ENCODE measurements around the gene PRCP.

Gene PRCP

GRCh38 chr11:82826526-82826925, 73.7 kb downstream of the PRCP start:
- no peaks in the 10 kb centered on the region for H3K27me3 ChIP-seq (replicated peaks in 2 of 5; ENCODE audit: control insufficient read depth in 4 of 5, insufficient read depth in 5 of 5, low read length in 4 of 5)
- DNase-seq, result no peak
- no peaks in the 10 kb centered on the region for H3K4me1 ChIP-seq (ENCODE audit: control extremely low read depth in 1 of 4, control insufficient read depth in 4 of 4, insufficient read depth in 4 of 4, low read length in 3 of 4)
- H3K36me3 ChIP-seq (ENCODE audit: control insufficient read depth in 4 of 4, insufficient read depth in 4 of 4, low read length in 3 of 4), result peaks cover 0 to 7% (median 3%) of the 10 kb centered on the region in 4 experiments
- H3K9me3 ChIP-seq (ENCODE audit: control extremely low read depth in 1 of 5, control insufficient read depth in 4 of 5, insufficient read depth in 2 of 5, low read depth in 1 of 5, low read length in 4 of 5), result no peaks in the 10 kb centered on the region
- CTCF ChIA-PET, result no interaction called here
- H3K27ac ChIP-seq (ENCODE audit: insufficient read depth in 1 of 2, low read depth in 1 of 2, low read length in 2 of 2, poor library complexity in 1 of 2, severe bottlenecking in 2 of 2), result no peak overlapping the region
- no peak overlapping the region for H3K4me3 ChIP-seq (ENCODE audit: control insufficient read depth in 1 of 7, extremely low read depth in 1 of 7, insufficient read depth in 4 of 7, low read depth in 2 of 7, low read length in 6 of 7)
- POLR2A ChIA-PET, result no interaction called here

- CTCF ChIA-PET, result interaction anchor here (0.5 to 2.1 kb wide), 2 partner anchors 8 to 33 kb away, joined by 3 to 8 read pairs; no protein-coding TSS in a partner anchor
- Histone ChIP-seq H3K9me3 (ENCODE audit: control extremely low read depth in 1 of 5, control insufficient read depth in 4 of 5, insufficient read depth in 2 of 5, low read depth in 1 of 5, low read length in 4 of 5) (no peaks in the 10 kb centered on the region), H3K27ac (ENCODE audit: insufficient read depth in 1 of 2, low read depth in 1 of 2, low read length in 2 of 2, poor library complexity in 1 of 2, severe bottlenecking in 2 of 2) (no peak overlapping the region), H3K27me3 (replicated peaks in 2 of 5; ENCODE audit: control insufficient read depth in 4 of 5, insufficient read depth in 5 of 5, low read length in 4 of 5) (no peaks in the 10 kb centered on the region), H3K4me1 (ENCODE audit: control extremely low read depth in 1 of 4, control insufficient read depth in 4 of 4, insufficient read depth in 4 of 4, low read length in 3 of 4) (no peaks in the 10 kb centered on the region), H3K36me3 (ENCODE audit: control insufficient read depth in 4 of 4, insufficient read depth in 4 of 4, low read length in 3 of 4) (peaks cover 0 to 7% (median 3%) of the 10 kb centered on the region in 4 experiments), H3K4me3 (ENCODE audit: control insufficient read depth in 1 of 7, extremely low read depth in 1 of 7, insufficient read depth in 4 of 7, low read depth in 2 of 7, low read length in 6 of 7) (no peak overlapping the region)
- no peak for DNase-seq
- POLR2A ChIA-PET, result no interaction called here
- WGBS (ENCODE audit: insufficient coverage), result 100% methylated on average over 1 of the region's 2 CpGs
These were observed 76.3 kb downstream of the PRCP start for GRCh38 chr11:82823647-82824619.

GRCh38 chr11:82818409-82819043, 81.7 kb downstream of the PRCP start:
- H3K27ac ChIP-seq (ENCODE audit: insufficient read depth in 1 of 2, low read depth in 1 of 2, low read length in 2 of 2, poor library complexity in 1 of 2, severe bottlenecking in 2 of 2), result no peak overlapping the region
- H3K4me3 ChIP-seq (ENCODE audit: control insufficient read depth in 1 of 7, extremely low read depth in 1 of 7, insufficient read depth in 4 of 7, low read depth in 2 of 7, low read length in 6 of 7), result no peak overlapping the region
- ChIA-PET POLR2A (no interaction called here), CTCF (interaction anchor here (0.7 to 1.3 kb wide), 2 partner anchors 18 to 1953 kb away, joined by 3 read pairs; no protein-coding TSS in a partner anchor)
- H3K27me3 ChIP-seq (replicated peaks in 2 of 5; ENCODE audit: control insufficient read depth in 4 of 5, insufficient read depth in 5 of 5, low read length in 4 of 5), result peaks cover 0 to 6% (median 0%) of the 10 kb centered on the region in 5 experiments
- WGBS (ENCODE audit: insufficient coverage), result 93% methylated on average over 7 of the region's 10 CpGs
- H3K4me1 ChIP-seq (ENCODE audit: control extremely low read depth in 1 of 4, control insufficient read depth in 4 of 4, insufficient read depth in 4 of 4, low read length in 3 of 4), result peaks cover 0 to 4% (median 0%) of the 10 kb centered on the region in 4 experiments
- DNase-seq, result no peak
- no peaks in the 10 kb centered on the region for H3K36me3 ChIP-seq (ENCODE audit: control insufficient read depth in 4 of 4, insufficient read depth in 4 of 4, low read length in 3 of 4)
- no peaks in the 10 kb centered on the region for H3K9me3 ChIP-seq (ENCODE audit: control extremely low read depth in 1 of 5, control insufficient read depth in 4 of 5, insufficient read depth in 2 of 5, low read depth in 1 of 5, low read length in 4 of 5)

GRCh38 chr11:82815406-82815805, 84.8 kb downstream of the PRCP start:
- ChIA-PET CTCF (interaction anchor here (1.0 to 1.3 kb wide), 2 partner anchors 9 to 20 kb away, joined by 3 to 8 read pairs; no protein-coding TSS in a partner anchor), POLR2A (no interaction called here)
- no CpG with 5 or more reads among the region's 2 CpGs for WGBS (ENCODE audit: insufficient coverage)
- Histone ChIP-seq H3K27me3 (replicated peaks in 2 of 5; ENCODE audit: control insufficient read depth in 4 of 5, insufficient read depth in 5 of 5, low read length in 4 of 5) (peaks cover 0 to 8% (median 0%) of the 10 kb centered on the region in 5 experiments), H3K9me3 (ENCODE audit: control extremely low read depth in 1 of 5, control insufficient read depth in 4 of 5, insufficient read depth in 2 of 5, low read depth in 1 of 5, low read length in 4 of 5) (no peaks in the 10 kb centered on the region), H3K36me3 (ENCODE audit: control insufficient read depth in 4 of 4, insufficient read depth in 4 of 4, low read length in 3 of 4) (no peaks in the 10 kb centered on the region), H3K27ac (ENCODE audit: insufficient read depth in 1 of 2, low read depth in 1 of 2, low read length in 2 of 2, poor library complexity in 1 of 2, severe bottlenecking in 2 of 2) (no peak overlapping the region), H3K4me3 (ENCODE audit: control insufficient read depth in 1 of 7, extremely low read depth in 1 of 7, insufficient read depth in 4 of 7, low read depth in 2 of 7, low read length in 6 of 7) (no peak overlapping the region), H3K4me1 (ENCODE audit: control extremely low read depth in 1 of 4, control insufficient read depth in 4 of 4, insufficient read depth in 4 of 4, low read length in 3 of 4) (peaks cover 0 to 4% (median 0%) of the 10 kb centered on the region in 4 experiments)
- DNase-seq, result no peak

- H3K4me3 ChIP-seq (ENCODE audit: control insufficient read depth in 1 of 7, extremely low read depth in 1 of 7, insufficient read depth in 4 of 7, low read depth in 2 of 7, low read length in 6 of 7), result no peak overlapping the region
- H3K27ac ChIP-seq (ENCODE audit: insufficient read depth in 1 of 2, low read depth in 1 of 2, low read length in 2 of 2, poor library complexity in 1 of 2, severe bottlenecking in 2 of 2), result no peak overlapping the region
- no peaks in the 10 kb centered on the region for H3K36me3 ChIP-seq (ENCODE audit: control insufficient read depth in 4 of 4, insufficient read depth in 4 of 4, low read length in 3 of 4)
- H3K9me3 ChIP-seq (ENCODE audit: control extremely low read depth in 1 of 5, control insufficient read depth in 4 of 5, insufficient read depth in 2 of 5, low read depth in 1 of 5, low read length in 4 of 5), result no peaks in the 10 kb centered on the region
- POLR2A ChIA-PET, result no interaction called here
- H3K4me1 ChIP-seq (ENCODE audit: control extremely low read depth in 1 of 4, control insufficient read depth in 4 of 4, insufficient read depth in 4 of 4, low read length in 3 of 4), result peaks cover 0 to 4% (median 0%) of the 10 kb centered on the region in 4 experiments
- CTCF ChIA-PET, result no interaction called here
- no peak for DNase-seq
- H3K27me3 ChIP-seq (replicated peaks in 2 of 5; ENCODE audit: control insufficient read depth in 4 of 5, insufficient read depth in 5 of 5, low read length in 4 of 5), result peaks cover 0 to 8% (median 0%) of the 10 kb centered on the region in 5 experiments
- WGBS (ENCODE audit: insufficient coverage), result 100% methylated on average over 3 of the region's 4 CpGs
These were observed 85.9 kb downstream of the PRCP start for GRCh38 chr11:82814379-82814778.

GRCh38 chr11:82811369-82811768, 88.9 kb downstream of the PRCP start:
- DNase-seq, result no peak
- 99% methylated on average over 8 of the region's 8 CpGs for WGBS (ENCODE audit: insufficient coverage)
- POLR2A ChIA-PET, result no interaction called here
- H3K27me3 ChIP-seq (replicated peaks in 2 of 5; ENCODE audit: control insufficient read depth in 4 of 5, insufficient read depth in 5 of 5, low read length in 4 of 5), result peaks cover 0 to 7% (median 0%) of the 10 kb centered on the region in 5 experiments
- H3K36me3 ChIP-seq (ENCODE audit: control insufficient read depth in 4 of 4, insufficient read depth in 4 of 4, low read length in 3 of 4), result no peaks in the 10 kb centered on the region
- H3K4me3 ChIP-seq (ENCODE audit: control insufficient read depth in 1 of 7, extremely low read depth in 1 of 7, insufficient read depth in 4 of 7, low read depth in 2 of 7, low read length in 6 of 7), result no peak overlapping the region
- H3K4me1 ChIP-seq (ENCODE audit: control extremely low read depth in 1 of 4, control insufficient read depth in 4 of 4, insufficient read depth in 4 of 4, low read length in 3 of 4), result peaks cover 0 to 4% (median 0%) of the 10 kb centered on the region in 4 experiments
- H3K27ac ChIP-seq (ENCODE audit: insufficient read depth in 1 of 2, low read depth in 1 of 2, low read length in 2 of 2, poor library complexity in 1 of 2, severe bottlenecking in 2 of 2), result no peak overlapping the region
- no peaks in the 10 kb centered on the region for H3K9me3 ChIP-seq (ENCODE audit: control extremely low read depth in 1 of 5, control insufficient read depth in 4 of 5, insufficient read depth in 2 of 5, low read depth in 1 of 5, low read length in 4 of 5)
- CTCF ChIA-PET, result no interaction called here

- Histone ChIP-seq H3K36me3 (ENCODE audit: control insufficient read depth in 4 of 4, insufficient read depth in 4 of 4, low read length in 3 of 4) (no peaks in the 10 kb centered on the region), H3K4me1 (ENCODE audit: control extremely low read depth in 1 of 4, control insufficient read depth in 4 of 4, insufficient read depth in 4 of 4, low read length in 3 of 4) (peaks cover 0 to 4% (median 0%) of the 10 kb centered on the region in 4 experiments), H3K27me3 (replicated peaks in 2 of 5; ENCODE audit: control insufficient read depth in 4 of 5, insufficient read depth in 5 of 5, low read length in 4 of 5) (peaks cover 0 to 7% (median 0%) of the 10 kb centered on the region in 5 experiments), H3K4me3 (ENCODE audit: control insufficient read depth in 1 of 7, extremely low read depth in 1 of 7, insufficient read depth in 4 of 7, low read depth in 2 of 7, low read length in 6 of 7) (no peak overlapping the region), H3K27ac (ENCODE audit: insufficient read depth in 1 of 2, low read depth in 1 of 2, low read length in 2 of 2, poor library complexity in 1 of 2, severe bottlenecking in 2 of 2) (no peak overlapping the region), H3K9me3 (ENCODE audit: control extremely low read depth in 1 of 5, control insufficient read depth in 4 of 5, insufficient read depth in 2 of 5, low read depth in 1 of 5, low read length in 4 of 5) (no peaks in the 10 kb centered on the region)
- POLR2A ChIA-PET, result no interaction called here
- no peak for DNase-seq
- WGBS (ENCODE audit: insufficient coverage), result 72% methylated on average over 2 of the region's 3 CpGs
- CTCF ChIA-PET, result interaction anchor here (1.0 kb wide), 1 partner anchor 9 kb away, joined by 3 read pairs; no protein-coding TSS in a partner anchor
These were observed 89.5 kb downstream of the PRCP start for GRCh38 chr11:82810738-82811137.

Measured in common myeloid progenitor, CD34-positive (primary cell).